Stimulated activated naive CD8-positive, alpha-beta T cell treated with anti-CD3 and anti-CD28 coated beads, Interleukin-15, Interleukin-2, amounts not matched to agents 100 U/mL and 50 U/mL, for 24 hours (primary cell): ENCODE results near the gene CXorf38.

ENCODE experiments used
- ATAC-seq: fragments of 150-1000 bp; cut with Tn5 transposase; one replicate; pipeline ENCODE4 v1.10.0; 2021
- DNase-seq: peaks from one replicate; pipeline ENCODE4 v3.0.0; 2021

Gene CXorf38

GRCh38 chrX:40647307-40648197, at the start of gene CXorf38:
Gene CXorf38, minus strand, starts transcription at chrX:40647561. Its CDS starts 41 bp downstream, at chrX:40647520.
- ATAC-seq: peak; percentile 77
- peak; percentile 90 for DNase-seq

GRCh38 chrX:40694802-40695201, 47.4 kb upstream of the CXorf38 start:
- ATAC-seq: no peak
- DNase-seq: no peak

GRCh38 chrX:40688929-40689328, 41.6 kb upstream of the CXorf38 start:
- DNase-seq (no peak), ATAC-seq (no peak)

DNA sequence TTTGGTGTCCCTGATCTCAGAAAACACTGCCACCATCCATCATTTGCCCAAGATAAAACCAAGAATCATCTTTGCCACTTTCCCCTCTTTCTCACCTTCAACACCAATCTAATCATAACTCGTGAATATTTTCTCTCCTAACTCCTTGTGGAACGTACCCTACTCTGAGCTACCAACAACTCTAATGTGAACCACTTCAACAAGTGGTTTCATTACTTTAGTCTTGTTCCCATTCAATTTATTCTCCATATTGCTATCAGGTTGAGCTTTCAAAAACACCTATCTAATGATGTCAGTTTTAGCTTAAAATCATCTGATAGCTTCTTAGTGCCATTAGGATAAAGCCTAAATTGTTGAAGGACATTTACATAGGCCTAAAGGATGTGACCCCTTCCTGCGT, 39.8 kb upstream of the CXorf38 start:
- no peak for DNase-seq
- no peak for ATAC-seq

- ATAC-seq (no peak), DNase-seq (peak; percentile 3)
Measured at GRCh38 chrX:40685362-40685918, 38.1 kb upstream of the CXorf38 start.

GRCh38 chrX:40684092-40684491, 36.7 kb upstream of the CXorf38 start:
- ATAC-seq (no peak), DNase-seq (no peak)

- no peak for ATAC-seq
Measured at GRCh38 chrX:40683245-40683644, 35.9 kb upstream of the CXorf38 start.

DNA sequence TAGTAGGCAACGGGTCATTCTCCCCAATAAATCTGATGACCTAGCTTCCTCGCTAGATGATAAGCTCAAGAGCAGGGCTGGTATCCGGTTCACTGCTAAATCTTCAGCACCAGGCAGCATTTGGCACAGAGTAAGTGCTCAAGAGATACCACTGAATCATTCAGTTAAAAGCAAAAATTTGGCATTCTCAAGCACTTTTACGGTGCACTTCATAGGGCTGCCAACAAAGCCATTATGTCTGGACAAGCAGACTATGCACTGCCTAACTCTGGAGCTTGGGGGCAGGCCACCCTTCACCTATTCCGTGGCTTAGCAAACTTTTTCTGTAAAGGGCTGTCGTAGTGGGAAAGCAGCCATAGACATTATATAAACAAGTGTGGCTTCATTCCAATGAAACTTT, 23.8 kb upstream of the CXorf38 start:
- DNase-seq (no peak), ATAC-seq (no peak)

More at GRCh38 chrX:40683245-40683644, 35.9 kb upstream of the CXorf38 start:
- no peak for DNase-seq

- no peak for DNase-seq
- no peak for ATAC-seq
Measured at GRCh38 chrX:40663880-40664630, 16.7 kb upstream of the CXorf38 start.

DNA sequence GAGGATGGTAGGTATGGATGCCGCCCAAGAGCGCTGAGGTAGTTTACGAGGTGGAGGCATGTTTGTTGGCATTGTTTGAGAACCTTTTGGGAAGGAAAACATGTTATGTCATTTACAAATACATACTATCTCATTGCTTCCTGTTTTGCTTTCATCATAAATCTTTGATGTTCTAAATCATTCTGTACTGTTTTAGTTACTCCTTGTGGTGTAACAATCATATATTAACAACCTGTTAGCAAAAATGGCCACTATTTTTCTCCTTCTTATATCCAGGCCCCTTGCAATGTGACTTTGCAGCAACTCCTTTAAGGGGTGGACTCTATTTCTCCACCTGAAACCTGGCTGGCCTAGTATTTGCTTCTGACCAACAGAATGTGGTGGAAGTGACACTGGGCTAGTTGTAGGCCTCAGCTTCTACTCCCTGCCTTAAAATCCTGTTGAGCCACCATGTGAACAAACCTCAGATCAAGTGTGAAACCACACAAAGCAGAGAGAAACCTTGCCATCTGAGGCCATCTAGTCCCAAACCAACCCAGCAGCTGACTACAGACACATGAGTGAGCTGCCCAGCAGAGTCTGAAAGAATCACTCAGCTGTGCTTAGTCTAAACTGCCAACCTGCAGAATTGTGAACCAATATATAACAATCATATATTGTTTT, 15.8 kb upstream of the CXorf38 start:
- DNase-seq (no peak), ATAC-seq (no peak)

DNA sequence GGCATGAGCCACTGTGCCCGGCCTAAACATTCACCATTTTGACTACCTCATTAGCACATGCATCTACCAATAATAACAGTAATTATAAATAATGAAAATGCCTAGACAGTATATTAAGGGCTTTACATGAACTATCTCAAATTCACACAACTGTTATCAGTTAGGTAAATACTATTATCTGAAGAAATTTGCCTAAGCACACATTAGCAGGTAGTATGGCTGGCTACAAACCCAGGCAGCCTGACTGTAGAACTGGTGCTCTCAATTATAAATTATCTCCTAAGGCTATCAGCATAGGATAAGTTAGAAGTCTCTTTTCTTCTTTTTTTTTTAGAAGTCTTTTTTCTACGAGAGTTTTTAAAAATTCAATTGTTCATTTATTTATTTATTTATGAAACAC, 14.1 kb upstream of the CXorf38 start:
- ATAC-seq: no peak
- no peak for DNase-seq

DNA sequence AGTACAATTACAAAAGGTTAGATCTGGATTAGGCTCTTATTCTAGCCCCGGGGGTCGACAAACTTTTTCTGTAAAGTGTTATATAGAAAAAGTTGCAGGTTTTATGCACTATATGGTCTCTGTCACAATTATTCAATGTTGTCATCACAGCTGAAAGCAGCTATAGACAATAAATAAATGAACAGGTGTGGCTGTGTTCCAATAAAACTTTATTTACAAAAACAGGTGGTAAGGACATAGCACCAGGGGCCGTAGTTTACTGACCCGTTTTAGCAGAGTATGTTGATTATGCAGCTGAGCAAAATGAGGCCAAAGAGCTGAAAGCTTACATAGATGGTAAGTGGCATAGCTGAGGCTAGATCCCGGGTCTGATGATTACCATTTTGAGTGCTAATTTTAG, 13.0 kb upstream of the CXorf38 start:
- DNase-seq (no peak), ATAC-seq (no peak)

DNA sequence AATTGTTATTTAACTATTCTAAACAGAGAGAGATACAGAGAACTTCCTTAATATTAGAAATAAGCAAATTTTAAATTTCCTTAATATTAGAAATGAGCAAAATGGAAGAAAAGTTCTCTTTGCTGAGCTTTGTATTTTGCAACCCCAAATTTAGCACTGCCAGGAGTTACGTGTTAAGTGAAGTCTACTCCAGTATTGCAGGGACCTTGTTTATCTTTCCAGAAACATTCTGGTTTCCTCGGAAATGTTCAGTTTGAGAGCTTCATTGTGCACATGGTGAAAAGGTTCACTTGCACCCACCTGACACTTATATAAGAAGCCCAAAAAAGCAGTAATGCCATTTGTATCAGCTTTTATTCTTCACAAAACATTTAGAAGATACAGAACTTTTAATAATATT, 6.2 kb upstream of the CXorf38 start:
- ATAC-seq (no peak), DNase-seq (no peak)

DNA sequence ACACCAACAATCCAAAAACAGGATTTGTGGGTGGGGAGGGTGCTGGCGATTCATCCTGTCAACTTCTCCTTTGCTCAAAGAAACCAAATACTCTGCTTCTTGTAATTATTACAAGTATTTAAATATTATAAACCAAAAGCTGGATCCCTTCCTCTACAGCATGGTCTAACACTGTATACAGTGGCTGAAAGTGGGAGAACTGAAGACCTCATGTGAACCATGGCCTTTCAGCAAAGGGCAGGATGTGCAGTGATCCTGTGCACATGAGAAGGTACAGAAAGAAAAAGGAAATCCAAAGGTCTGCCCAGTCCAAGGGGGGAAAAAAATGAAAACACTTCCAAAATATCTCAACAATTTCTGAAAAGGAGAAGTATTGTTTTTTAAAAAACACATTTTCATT, 5.3 kb upstream of the CXorf38 start:
- DNase-seq (no peak), ATAC-seq (no peak)

DNA sequence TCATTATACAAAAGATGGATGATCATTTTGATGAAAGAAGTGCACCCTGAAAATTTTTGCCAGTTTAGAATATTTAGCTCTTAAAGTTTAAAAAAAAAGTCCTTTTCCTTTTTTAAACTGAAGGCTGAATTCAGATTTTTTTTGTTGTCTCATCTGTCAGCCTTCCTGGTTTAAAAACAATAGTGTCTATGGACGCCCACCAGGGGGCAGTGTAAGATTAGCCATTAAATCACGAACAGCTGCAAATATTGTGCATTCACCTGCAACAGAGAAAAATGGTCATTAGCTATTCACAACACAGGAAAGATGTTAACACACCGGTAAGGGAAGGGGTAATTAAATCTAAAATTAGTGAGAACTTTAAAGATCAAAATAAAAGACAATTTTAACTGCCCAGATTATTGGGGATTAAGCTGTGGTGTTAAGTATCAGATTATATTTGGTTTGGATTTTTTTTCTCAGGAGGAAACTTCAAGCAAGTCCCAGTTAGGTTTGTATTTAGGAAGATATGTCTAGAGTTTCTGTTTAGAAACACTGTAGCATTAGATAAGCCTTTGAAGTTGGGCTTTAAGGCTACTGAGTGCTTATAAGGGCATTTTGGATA, 4.4 kb upstream of the CXorf38 start:
- DNase-seq (peak; percentile 68), ATAC-seq (no peak)

- peak; percentile 33 for DNase-seq
- ATAC-seq: peak; percentile 25
Measured at GRCh38 chrX:40646489-40647306, 663 bp downstream of the CXorf38 start.

- DNase-seq (peak; percentile 37), ATAC-seq (peak; percentile 60)
Measured at GRCh38 chrX:40644821-40645358, 2.5 kb downstream of the CXorf38 start.

DNA sequence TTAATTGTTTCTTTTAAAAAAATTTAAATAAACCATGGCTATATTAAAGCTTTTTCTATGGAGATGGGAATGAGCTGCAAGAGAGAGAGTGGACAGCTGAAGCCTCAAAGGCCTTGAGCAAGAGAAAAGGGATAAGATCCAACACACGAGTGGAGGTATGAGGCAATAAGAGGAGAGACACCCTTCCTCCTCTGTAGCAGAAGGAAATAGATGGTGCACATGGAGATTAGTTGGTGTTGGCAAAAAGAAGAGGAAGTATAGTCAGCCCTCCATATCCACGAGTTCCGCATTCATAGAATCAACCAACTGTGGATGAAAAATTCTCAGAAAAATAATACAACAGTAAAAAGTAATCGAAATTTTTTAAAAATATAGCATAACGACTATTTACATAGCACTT, 3.2 kb downstream of the CXorf38 start:
- DNase-seq (no peak), ATAC-seq (no peak)

GRCh38 chrX:40637687-40638086, 9.7 kb downstream of the CXorf38 start:
- no peak for ATAC-seq
- no peak for DNase-seq

DNA sequence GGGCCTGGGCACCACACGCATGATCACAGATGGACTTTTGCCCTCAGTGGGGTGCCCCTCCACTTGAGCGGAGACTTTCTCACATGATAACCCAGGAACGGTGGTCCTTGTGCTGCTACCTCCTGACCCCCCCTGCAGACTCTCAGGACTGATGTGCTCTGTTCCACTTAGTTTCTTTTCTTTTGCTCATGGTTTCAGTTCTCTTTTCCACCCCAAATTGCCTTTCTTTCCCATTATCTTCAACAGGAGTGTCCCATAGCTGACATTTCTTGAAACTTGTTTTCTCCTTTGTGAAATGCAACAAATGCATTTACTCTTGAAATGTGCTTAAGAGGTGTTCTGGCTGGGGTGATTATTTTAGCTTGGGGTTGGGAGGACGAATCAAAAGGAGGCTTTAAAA, 15.2 kb downstream of the CXorf38 start:
- DNase-seq (no peak), ATAC-seq (no peak)

GRCh38 chrX:40628506-40628905, 18.9 kb downstream of the CXorf38 start:
- no peak for ATAC-seq
- no peak for DNase-seq
